Fibroblast of lung (primary cell): ENCODE measurements around the gene NR2C1. TPM values are rescaled to one million over a fixed set of nuclear protein-coding genes. Genes with fewer than 3 reads are reported as not detected.

Source experiments
- DNase-seq, 2 donors: peaks; one replicate each; pipeline versions ENCODE4 v3.0.0 to v3.0.0-alpha.2; 2010; ENCODE audit warnings: low read depth in 2 of 2
- H2AFZ ChIP-seq: 2 replicates; pipeline ENCODE4 v1.5.1; 2012; ENCODE audit warnings: low read length, control low read depth, inconsistent platforms
- H3K27ac ChIP-seq: 2 replicates; pipeline ENCODE4 v1.5.1; 2011; ENCODE audit warnings: low read length, control low read depth; ENCODE audit not compliant: insufficient read depth
- H3K27me3 ChIP-seq: 2 replicates; pipeline ENCODE4 v1.5.1; 2011; ENCODE audit warnings: mild to moderate bottlenecking, low read length; ENCODE audit not compliant: control insufficient read depth, insufficient read depth
- H3K36me3 ChIP-seq: 2 replicates; pipeline ENCODE4 v1.5.1; 2011; ENCODE audit warnings: low read length; ENCODE audit not compliant: control insufficient read depth, insufficient read depth
- H3K4me1 ChIP-seq: 2 replicates; pipeline ENCODE4 v1.5.1; 2011; ENCODE audit warnings: low read length; ENCODE audit not compliant: control insufficient read depth, insufficient read depth; ENCODE audit errors: extremely low read depth
- H3K4me2 ChIP-seq: 2 replicates; pipeline ENCODE4 v1.5.1; 2011; ENCODE audit warnings: low read length, control low read depth; ENCODE audit not compliant: insufficient read depth; ENCODE audit errors: extremely low read depth
- H3K4me3 ChIP-seq, 4 experiments: fragments of 200-600 bp in 1 of 4; sonication (generic) in 1 of 4; replicated peaks in 1 of 4; 2 replicates each; pipeline ENCODE4 v1.5.1; 2011 to 2016; ENCODE audit warnings: low read length in 4 of 4, low read depth in 3 of 4, mild to moderate bottlenecking in 3 of 4, control low read depth in 2 of 4, inconsistent platforms in 1 of 4, mixed read lengths in 1 of 4; ENCODE audit not compliant: insufficient read depth in 1 of 4; ENCODE audit errors: control extremely low read depth in 1 of 4
- H3K79me2 ChIP-seq: 2 replicates; pipeline ENCODE4 v1.5.1; 2012; ENCODE audit warnings: mild to moderate bottlenecking, low read length, inconsistent platforms; ENCODE audit not compliant: control insufficient read depth, insufficient read depth
- H3K9ac ChIP-seq: 2 replicates; pipeline ENCODE4 v1.5.1; 2011; ENCODE audit warnings: mild to moderate bottlenecking, low read length, control low read depth; ENCODE audit not compliant: insufficient read depth
- H3K9me3 ChIP-seq: 2 replicates; pipeline ENCODE4 v1.5.1; 2012; ENCODE audit warnings: low read depth, low read length; ENCODE audit not compliant: control insufficient read depth, insufficient read depth
- H4K20me1 ChIP-seq: 2 replicates; pipeline ENCODE4 v1.5.1; 2011; ENCODE audit warnings: low read length; ENCODE audit not compliant: control insufficient read depth, insufficient read depth; ENCODE audit errors: extremely low read depth
- CTCF ChIP-seq, 2 donors: IDR thresholded peaks in 1 of 2; conservative IDR thresholded peaks in 1 of 2; 1 replicate in 1 of 2; 2 replicates in 1 of 2; pipeline ENCODE4 v1.5.1; 2011 to 2012; ENCODE audit warnings: low read length in 2 of 2, control low read depth in 1 of 2, inconsistent platforms in 1 of 2, low read depth in 1 of 2, mild to moderate bottlenecking in 1 of 2
- EZH2 ChIP-seq: IDR thresholded peaks from 2 replicates; pipeline ENCODE4 v1.5.1; 2012; ENCODE audit warnings: low read length, control low read depth, mild to moderate bottlenecking; ENCODE audit errors: missing control alignments
- polyA plus RNA-seq, 2 donors: library from polyadenylated mRNA; depleted of rRNA in 1 of 2; stranded (reverse) in 1 of 2; unstranded in 1 of 2; fragments of >200 nt; gene quantifications; 2 replicates each; pipeline ENCODE4 v1.2.1, GENCODE V29; 2011 to 2012; ENCODE audit warnings: missing spikeins in 1 of 2
- total RNA-seq: library from RNA; depleted of rRNA; stranded (reverse); fragments of >200 nt; gene quantifications from 2 replicates; pipeline ENCODE4 v1.2.1, GENCODE V29; 2014

NR2C1 gene
- total and polyA plus RNA-seq, 2 donors (not counting 1 experiment from before 2014, with no cell fraction given), result 25.6 to 27.0 TPM

DNA sequence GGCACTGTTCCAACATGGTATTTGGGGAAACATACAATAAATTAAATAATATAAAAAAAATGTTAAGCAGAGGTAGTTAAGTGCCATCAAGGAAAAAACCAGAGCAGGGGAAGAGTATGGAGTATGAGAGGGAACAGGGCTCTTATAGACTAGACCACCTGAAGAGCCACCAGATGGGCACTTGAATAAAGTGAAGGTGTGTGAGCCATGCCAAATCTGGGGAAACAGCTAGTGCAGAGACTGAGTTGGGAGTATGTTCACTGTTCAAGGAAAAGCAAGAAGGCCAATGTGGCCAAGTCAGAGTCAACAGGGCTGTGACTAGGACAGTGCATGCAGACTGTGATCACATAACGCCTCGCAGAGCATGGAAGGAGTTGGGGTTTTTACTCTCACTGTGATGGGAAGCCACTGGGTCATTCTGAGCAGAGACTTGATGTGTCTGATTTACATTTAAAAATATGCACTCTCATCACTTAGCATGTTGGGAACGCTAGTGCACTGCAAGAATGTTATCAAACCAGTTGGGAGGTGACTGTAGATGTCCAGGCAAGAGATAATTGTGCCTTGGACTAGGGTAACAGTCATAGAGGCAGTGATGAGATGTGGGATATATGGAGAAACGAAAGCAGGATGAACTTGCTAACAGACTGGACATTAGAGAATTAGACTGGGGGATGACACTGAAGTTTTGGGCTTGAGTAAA lies 95.5 kb downstream of the NR2C1 start:
- Histone ChIP-seq H3K9ac (no peak overlapping the region), H3K4me2 (no peak overlapping the region), H3K36me3 (no peaks in the 10 kb centered on the region), H3K9me3 (no peaks in the 10 kb centered on the region), H3K4me3 (no peak overlapping the region), H3K79me2 (no peaks in the 10 kb centered on the region), H2AFZ (no peak overlapping the region), H3K4me1 (peaks cover 2% of the 10 kb centered on the region), H3K27ac (no peak overlapping the region), H3K27me3 (no peaks in the 10 kb centered on the region), H4K20me1 (no peaks in the 10 kb centered on the region)
- DNase-seq, result no peak
- TF ChIP-seq EZH2, result no peak
- TF ChIP-seq CTCF (conservative IDR thresholded peaks at IDR 0.05 in 1 of 2, IDR thresholded peaks at IDR 0.05 in 1 of 2; ENCODE audit: low read depth in 1 of 2, low read length in 2 of 2), result no peak

- Histone ChIP-seq H3K36me3 (no peaks in the 10 kb centered on the region), H3K27ac (no peak overlapping the region), H3K4me2 (no peak overlapping the region), H3K9ac (no peak overlapping the region), H3K79me2 (no peaks in the 10 kb centered on the region), H3K27me3 (no peaks in the 10 kb centered on the region), H3K4me1 (no peaks in the 10 kb centered on the region), H4K20me1 (no peaks in the 10 kb centered on the region), H2AFZ (no peak overlapping the region), H3K9me3 (no peaks in the 10 kb centered on the region), H3K4me3 (no peak overlapping the region)
- peak; percentile 18 to 65 for DNase-seq
- TF ChIP-seq CTCF (conservative IDR thresholded peaks at IDR 0.05 in 1 of 2, IDR thresholded peaks at IDR 0.05 in 1 of 2; ENCODE audit: low read depth in 1 of 2, low read length in 2 of 2), result no peak
- no peak for TF ChIP-seq EZH2
Observed at GRCh38 chr12:94973221-94973620, 100.2 kb downstream of the NR2C1 start.

DNA sequence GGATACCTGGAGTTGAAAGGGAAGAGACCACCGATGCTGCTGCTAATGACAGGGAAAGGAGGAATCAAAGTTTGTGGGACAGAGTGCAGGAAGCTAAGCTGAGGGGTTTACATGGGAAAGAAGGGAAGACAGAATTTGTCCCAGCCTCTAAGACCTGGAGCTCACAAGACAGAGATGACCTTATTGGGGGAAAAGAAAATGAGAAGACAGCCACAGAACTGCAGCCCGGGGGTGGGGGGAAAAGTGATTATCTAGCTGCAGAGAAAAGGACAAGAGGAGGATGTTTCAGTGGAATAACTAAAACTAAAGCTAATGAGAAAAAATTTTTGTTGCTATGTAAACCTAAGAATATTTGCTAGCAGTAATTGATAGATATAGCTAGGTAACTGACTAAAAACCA lies 100.6 kb downstream of the NR2C1 start:
- no peaks in the 10 kb centered on the region for H3K36me3 ChIP-seq
- TF ChIP-seq CTCF (conservative IDR thresholded peaks at IDR 0.05 in 1 of 2, IDR thresholded peaks at IDR 0.05 in 1 of 2; ENCODE audit: low read depth in 1 of 2, low read length in 2 of 2), result no peak
- TF ChIP-seq EZH2, result no peak
- H4K20me1 ChIP-seq, result no peaks in the 10 kb centered on the region
- DNase-seq, result no peak
- H3K9ac ChIP-seq, result no peak overlapping the region
- no peak overlapping the region for H3K27ac ChIP-seq
- no peaks in the 10 kb centered on the region for H3K79me2 ChIP-seq
- no peak overlapping the region for H3K4me2 ChIP-seq
- no peaks in the 10 kb centered on the region for H3K4me1 ChIP-seq
- H2AFZ ChIP-seq, result no peak overlapping the region
- no peak overlapping the region for H3K4me3 ChIP-seq
- no peaks in the 10 kb centered on the region for H3K9me3 ChIP-seq
- H3K27me3 ChIP-seq, result no peaks in the 10 kb centered on the region
